Cerebellar cortex (tissue), 1 donor: ENCODE data around the gene CCDC8.
"Not testable (repeated sequence)": the region's sequence is repeated elsewhere in the genome, so short reads cannot be mapped to it uniquely, and the experiment has no call there.

Experiments
- DNase-seq: peaks from one replicate; pipeline ENCODE4 v3.0.0-alpha.2; 2015; ENCODE audit warnings: low spot score

The CCDC8 gene

GRCh38 chr19:46413262-46414031 is at the start of gene CCDC8:
Gene CCDC8 (minus strand): TSS chr19:46413564. CDS start chr19:46412810, 754 bp downstream.
- peak; percentile 89 for DNase-seq

- DNase-seq: no peak
Measured at GRCh38 chr19:46461537-46461936, 48.2 kb upstream of the CCDC8 start.

GRCh38 chr19:46460981-46461380 is 47.6 kb upstream of the CCDC8 start:
- no peak for DNase-seq

- no peak for DNase-seq
Measured at GRCh38 chr19:46460055-46460454, 46.7 kb upstream of the CCDC8 start.

GRCh38 chr19:46456930-46457329 is 43.6 kb upstream of the CCDC8 start:
- no peak for DNase-seq

- DNase-seq: no peak
Measured at GRCh38 chr19:46454244-46454643, 40.9 kb upstream of the CCDC8 start.

- no peak for DNase-seq
Measured at GRCh38 chr19:46453661-46454060, 40.3 kb upstream of the CCDC8 start.

GRCh38 chr19:46452186-46452585 is 38.8 kb upstream of the CCDC8 start:
- DNase-seq: no peak

GRCh38 chr19:46451352-46451751 is 38.0 kb upstream of the CCDC8 start:
- DNase-seq: no peak

- no peak for DNase-seq
Measured at GRCh38 chr19:46450737-46451136, 37.4 kb upstream of the CCDC8 start.

- DNase-seq: no peak
Measured at GRCh38 chr19:46449228-46449627, 35.9 kb upstream of the CCDC8 start.

- no peak for DNase-seq
Measured at GRCh38 chr19:46448601-46449000, 35.2 kb upstream of the CCDC8 start.

- DNase-seq: no peak
Measured at GRCh38 chr19:46447824-46448223, 34.5 kb upstream of the CCDC8 start.

- DNase-seq: no peak
Measured at GRCh38 chr19:46447006-46447405, 33.6 kb upstream of the CCDC8 start.

GRCh38 chr19:46446021-46446420 is 32.7 kb upstream of the CCDC8 start:
- DNase-seq: no peak

GRCh38 chr19:46442808-46443450 is 29.6 kb upstream of the CCDC8 start:
- no peak for DNase-seq

- DNase-seq: no peak
Measured at GRCh38 chr19:46441866-46442265, 28.5 kb upstream of the CCDC8 start.

GRCh38 chr19:46435689-46436088 is 22.3 kb upstream of the CCDC8 start:
- not testable (repeated sequence) for DNase-seq

- DNase-seq: no peak
Measured at GRCh38 chr19:46435009-46435408, 21.6 kb upstream of the CCDC8 start.

GRCh38 chr19:46433470-46433869 is 20.1 kb upstream of the CCDC8 start:
- DNase-seq: not testable (repeated sequence)

- DNase-seq: peak; percentile 47
Measured at GRCh38 chr19:46431824-46432223, 18.5 kb upstream of the CCDC8 start.

- no peak for DNase-seq
Measured at GRCh38 chr19:46429999-46430398, 16.6 kb upstream of the CCDC8 start.
